PC-3 (cell line): ENCODE measurements around the gene GPR146. TPM values are rescaled to one million over a fixed set of nuclear protein-coding genes. Genes with fewer than 3 reads are reported as not detected.

ENCODE experiments used
- ATAC-seq: fragments of 200-7000 bp; cut with Tn5 transposase; 2 replicates; pipeline ENCODE4 v1.9.1; 2020; ENCODE audit warnings: mild to moderate bottlenecking, moderate library complexity
- BruUV-seq: library from RNA; stranded (reverse); fragments of 400-500 nt; replicated peaks from 2 replicates; lab custom pipeline; 2021; lab: Mats Ljungman, UMichigan
- CTCF ChIA-PET: fragments of 300-600 bp; sonication (Branson Sonifier 250); formaldehyde crosslinking; loops from one replicate; lab custom pipeline; 2022; ENCODE audit warnings: antibody characterized with exemption; lab: Charles Lee
- POLR2A ChIA-PET: fragments of 300-600 bp; sonication (Branson Sonifier 250); formaldehyde crosslinking; loops from one replicate; lab custom pipeline; 2022; ENCODE audit warnings: antibody characterized with exemption; ENCODE audit not compliant: unreplicated experiment; lab: Charles Lee
- DNase-seq: peaks from one replicate; pipeline ENCODE4 v3.0.0-alpha.2; 2015
- H2AFZ ChIP-seq: fragments of 300-600 bp; sonication (generic); 2 replicates; pipeline ENCODE4 v1.6.0; 2016; ENCODE audit warnings: antibody characterized with exemption, low read length
- H3F3A ChIP-seq: fragments of 300-600 bp; sonication (generic); one replicate; pipeline ENCODE4 v1.6.0; 2017; ENCODE audit warnings: antibody characterized with exemption, low read length, control low read depth, mild to moderate bottlenecking; ENCODE audit not compliant: unreplicated experiment
- H3K27ac ChIP-seq: fragments of 300-600 bp; sonication (generic); 2 replicates; pipeline ENCODE4 v1.5.1; 2016; ENCODE audit warnings: mild to moderate bottlenecking, low read length
- H3K27me3 ChIP-seq: fragments of 300-600 bp; sonication (generic); 2 replicates; pipeline ENCODE4 v1.6.1; 2016; ENCODE audit warnings: low read length, mixed read lengths
- H3K36me3 ChIP-seq: fragments of 300-600 bp; sonication (generic); 2 replicates; pipeline ENCODE4 v1.6.1; 2016; ENCODE audit warnings: low read depth, mixed run types, low read length, mixed read lengths
- H3K4me1 ChIP-seq: fragments of 300-600 bp; sonication (generic); 2 replicates; pipeline ENCODE4 v1.5.1; 2016; ENCODE audit warnings: low read length; ENCODE audit not compliant: insufficient read depth
- H3K4me2 ChIP-seq: fragments of 300-600 bp; sonication (generic); 2 replicates; pipeline ENCODE4 v1.6.0; 2016; ENCODE audit warnings: low read length
- H3K4me3 ChIP-seq: fragments of 300-600 bp; sonication (generic); 2 replicates; pipeline ENCODE4 v1.5.1; 2016; ENCODE audit warnings: mild to moderate bottlenecking, low read length, mixed read lengths
- H3K79me2 ChIP-seq: fragments of 300-600 bp; sonication (generic); 2 replicates; pipeline ENCODE4 v1.6.1; 2017; ENCODE audit warnings: low read length, mixed read lengths
- H3K9ac ChIP-seq: fragments of 300-600 bp; sonication (generic); 2 replicates; pipeline ENCODE4 v1.6.0; 2016; ENCODE audit warnings: mild to moderate bottlenecking, low read length
- H3K9me2 ChIP-seq: fragments of 300-600 bp; sonication (generic); replicated peaks from 2 replicates; pipeline ENCODE4 v1.6.1; 2016; ENCODE audit warnings: mixed run types, low read length, mixed read lengths
- H3K9me3 ChIP-seq: fragments of 300-600 bp; sonication (generic); 2 replicates; pipeline ENCODE4 v1.6.1; 2016; ENCODE audit warnings: low read length, mixed read lengths
- H4K20me1 ChIP-seq: fragments of 300-600 bp; sonication (generic); 2 replicates; pipeline ENCODE4 v1.6.1; 2016; ENCODE audit warnings: low read length, mixed read lengths
- EZH2 ChIP-seq: fragments of 300-600 bp; sonication (generic); IDR thresholded peaks from one replicate; pipeline ENCODE4 v1.6.1; 2017; ENCODE audit warnings: antibody characterized with exemption, mild to moderate bottlenecking, low read length; ENCODE audit not compliant: unreplicated experiment
- EZH2phosphoT487 ChIP-seq: fragments of 300-600 bp; sonication (generic); IDR thresholded peaks from 2 replicates; pipeline ENCODE4 v1.6.1; 2018; ENCODE audit warnings: mild to moderate bottlenecking, antibody characterized with exemption, low read length, borderline replicate concordance
- intact Hi-C: fragments of 100-400 bp; cut with micrococcal nuclease; formaldehyde crosslinking; loops from 2 replicates; pipeline ENCODE4 v1.9.0; 2023
- total RNA-seq: library from RNA; depleted of rRNA; stranded (reverse); fragments of >200 nt; gene quantifications from 2 replicates; pipeline ENCODE4 v1.2.3, GENCODE V29; 2014
- TF ChIP-seq, protein P1 (sequence below): fragments of 300-600 bp; sonication (generic); conservative IDR thresholded peaks from 2 replicates; pipeline ENCODE4 v1.5.1; 2017; ENCODE audit warnings: antibody characterized with exemption, low read depth, mild to moderate bottlenecking, low read length

Gene GPR146
- total RNA-seq, 1 experiment from 2014 or later: 2.7 TPM

DNA sequence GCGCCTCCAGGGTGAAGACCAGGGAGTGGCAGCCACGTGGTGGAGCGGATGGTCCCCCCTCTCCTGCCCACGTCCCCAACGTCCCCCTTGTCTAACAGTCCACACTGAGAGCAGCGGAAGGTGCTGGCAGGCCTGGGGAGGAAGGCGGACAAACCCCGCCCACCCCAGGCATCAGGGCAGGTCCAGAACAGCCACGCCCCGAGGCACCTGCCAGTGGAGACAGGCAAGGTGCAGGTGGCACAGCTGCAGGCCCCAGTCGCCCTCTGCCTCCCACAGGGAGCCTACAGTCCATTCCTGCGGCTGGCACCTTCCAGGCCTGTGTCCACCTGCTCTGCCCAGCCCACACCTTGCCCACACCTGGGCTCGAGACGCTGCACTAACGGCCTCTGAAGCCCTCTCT is 36.4 kb upstream of the GPR146 start:
- H3K9me3 ChIP-seq: no peaks in the 10 kb centered on the region
- intact Hi-C loops: no loop called here
- no peak overlapping the region for H3K27ac ChIP-seq
- H3K4me3 ChIP-seq: no peak overlapping the region
- POLR2A ChIA-PET: no interaction called here
- H3K27me3 ChIP-seq: no peaks in the 10 kb centered on the region
- no peaks in the 10 kb centered on the region for H4K20me1 ChIP-seq
- H3K9me2 ChIP-seq: no peaks in the 10 kb centered on the region
- no peak overlapping the region for H2AFZ ChIP-seq
- ATAC-seq (peak; percentile 46), DNase-seq (no peak)
- no peak overlapping the region for H3K4me2 ChIP-seq
- no peaks in the 10 kb centered on the region for H3F3A ChIP-seq
- TF ChIP-seq EZH2: no peak
- TF ChIP-seq, protein P1, sequence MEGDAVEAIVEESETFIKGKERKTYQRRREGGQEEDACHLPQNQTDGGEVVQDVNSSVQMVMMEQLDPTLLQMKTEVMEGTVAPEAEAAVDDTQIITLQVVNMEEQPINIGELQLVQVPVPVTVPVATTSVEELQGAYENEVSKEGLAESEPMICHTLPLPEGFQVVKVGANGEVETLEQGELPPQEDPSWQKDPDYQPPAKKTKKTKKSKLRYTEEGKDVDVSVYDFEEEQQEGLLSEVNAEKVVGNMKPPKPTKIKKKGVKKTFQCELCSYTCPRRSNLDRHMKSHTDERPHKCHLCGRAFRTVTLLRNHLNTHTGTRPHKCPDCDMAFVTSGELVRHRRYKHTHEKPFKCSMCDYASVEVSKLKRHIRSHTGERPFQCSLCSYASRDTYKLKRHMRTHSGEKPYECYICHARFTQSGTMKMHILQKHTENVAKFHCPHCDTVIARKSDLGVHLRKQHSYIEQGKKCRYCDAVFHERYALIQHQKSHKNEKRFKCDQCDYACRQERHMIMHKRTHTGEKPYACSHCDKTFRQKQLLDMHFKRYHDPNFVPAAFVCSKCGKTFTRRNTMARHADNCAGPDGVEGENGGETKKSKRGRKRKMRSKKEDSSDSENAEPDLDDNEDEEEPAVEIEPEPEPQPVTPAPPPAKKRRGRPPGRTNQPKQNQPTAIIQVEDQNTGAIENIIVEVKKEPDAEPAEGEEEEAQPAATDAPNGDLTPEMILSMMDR: no peak
- no peak for TF ChIP-seq EZH2phosphoT487
- no TSS peak for BruUV-seq
- H3K4me1 ChIP-seq: no peaks in the 10 kb centered on the region
- H3K9ac ChIP-seq: no peak overlapping the region
- CTCF ChIA-PET: no interaction called here
- H3K36me3 ChIP-seq: no peaks in the 10 kb centered on the region
- no peaks in the 10 kb centered on the region for H3K79me2 ChIP-seq

DNA sequence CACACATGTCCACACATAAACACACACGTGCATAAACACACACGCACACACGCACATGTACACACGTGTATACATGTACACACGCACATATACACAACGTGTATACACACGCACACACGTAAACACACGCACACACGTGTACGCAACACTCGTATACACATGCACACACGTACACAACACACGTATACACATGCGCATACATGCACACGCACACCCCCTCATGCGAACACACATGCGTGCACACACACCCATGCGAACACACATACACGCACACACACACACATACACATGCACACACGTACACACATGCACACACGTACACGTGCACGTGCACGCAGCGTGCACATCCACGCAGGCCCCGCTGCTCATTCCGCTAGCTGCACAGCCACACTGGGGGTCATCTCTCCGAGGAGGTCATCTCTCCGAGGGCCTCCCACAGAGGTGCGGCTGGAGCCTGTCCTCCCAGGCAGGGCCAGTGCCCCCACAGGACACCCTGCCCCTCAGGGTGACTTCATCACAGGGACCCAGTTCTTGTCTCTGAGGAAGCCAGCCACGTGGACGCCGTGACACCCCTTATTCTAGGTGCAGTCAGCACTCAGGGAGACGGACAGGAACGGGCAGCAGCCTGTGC is 35.5 kb upstream of the GPR146 start:
- TF ChIP-seq, protein P1: no peak
- TF ChIP-seq EZH2phosphoT487 (no peak), EZH2 (no peak)
- POLR2A ChIA-PET: no interaction called here
- Histone ChIP-seq H3K79me2 (no peaks in the 10 kb centered on the region), H3K9me2 (no peaks in the 10 kb centered on the region), H3K27ac (no peak overlapping the region), H3F3A (no peaks in the 10 kb centered on the region), H4K20me1 (no peaks in the 10 kb centered on the region), H3K4me2 (no peak overlapping the region), H3K4me1 (no peaks in the 10 kb centered on the region), H2AFZ (no peak overlapping the region), H3K9ac (no peak overlapping the region), H3K27me3 (no peaks in the 10 kb centered on the region), H3K9me3 (no peaks in the 10 kb centered on the region), H3K4me3 (no peak overlapping the region), H3K36me3 (no peaks in the 10 kb centered on the region)
- CTCF ChIA-PET: no interaction called here
- no peak for DNase-seq
- ATAC-seq: no peak
- BruUV-seq: no TSS peak
- intact Hi-C loops: no loop called here

DNA sequence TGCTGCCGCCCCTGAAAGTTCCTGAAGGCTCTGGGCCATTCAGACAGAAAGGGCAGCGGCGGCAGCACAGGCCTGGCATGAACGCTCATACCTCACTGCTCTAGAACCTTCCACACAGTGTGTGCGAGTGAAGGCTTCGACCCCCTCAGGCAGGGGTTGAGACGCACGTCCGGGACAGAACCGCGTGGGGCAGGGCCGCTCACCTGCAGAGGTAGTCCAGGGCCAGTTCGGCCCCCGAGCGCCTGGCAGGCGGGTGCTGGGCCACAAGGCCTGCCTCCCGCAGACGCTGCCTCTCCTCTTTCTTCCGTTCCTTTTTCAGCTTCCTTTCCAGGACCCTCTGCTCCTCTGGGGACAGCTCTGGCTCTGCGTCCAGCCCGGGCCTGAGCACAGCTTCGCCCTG is 34.6 kb upstream of the GPR146 start:
- no peak overlapping the region for H3K4me2 ChIP-seq
- intact Hi-C loops: no loop called here
- no peak overlapping the region for H2AFZ ChIP-seq
- H3K27me3 ChIP-seq: no peaks in the 10 kb centered on the region
- TF ChIP-seq, protein P1: no peak
- no peak for TF ChIP-seq EZH2
- no peak for TF ChIP-seq EZH2phosphoT487
- H3K4me1 ChIP-seq: no peaks in the 10 kb centered on the region
- H3F3A ChIP-seq: no peaks in the 10 kb centered on the region
- H4K20me1 ChIP-seq: no peaks in the 10 kb centered on the region
- H3K4me3 ChIP-seq: no peak overlapping the region
- DNase-seq: no peak
- H3K79me2 ChIP-seq: no peaks in the 10 kb centered on the region
- H3K9me2 ChIP-seq: no peaks in the 10 kb centered on the region
- POLR2A ChIA-PET: no interaction called here
- no peaks in the 10 kb centered on the region for H3K36me3 ChIP-seq
- no peak overlapping the region for H3K9ac ChIP-seq
- no peak overlapping the region for H3K27ac ChIP-seq
- ATAC-seq: no peak
- H3K9me3 ChIP-seq: no peaks in the 10 kb centered on the region
- CTCF ChIA-PET: no interaction called here
- no TSS peak for BruUV-seq
